RWPE1 (cell line): ENCODE results near the gene COL7A1.

ENCODE experiments used
- CTCF ChIA-PET: fragments of 350-600 bp; sonication (Branson Sonifier 250); formaldehyde crosslinking; extraction: SDS; loops from one replicate; lab custom pipeline; 2021; lab: Yijun Ruan, JAX
- POLR2A ChIA-PET: fragments of 400-600 bp; formaldehyde crosslinking; extraction: SDS; loops from one replicate; lab custom pipeline; 2020; ENCODE audit warnings: antibody characterized with exemption; ENCODE audit not compliant: low non-redundant PET; lab: Yijun Ruan, JAX
- DNase-seq: peaks from one replicate; pipeline ENCODE4 v3.0.0; 2012; ENCODE audit warnings: low spot score
- H3K27ac ChIP-seq: fragments of 450-650 bp; 2 replicates; pipeline ENCODE4 v1.5.1; 2017
- CTCF ChIP-seq: fragments of 450-650 bp; conservative IDR thresholded peaks from 2 replicates; pipeline ENCODE4 v1.5.1; 2017; ENCODE audit warnings: low read depth, mild to moderate bottlenecking

COL7A1 gene

GRCh38 chr3:48564022-48564421 lies 31.1 kb downstream of the COL7A1 start:
- ChIA-PET CTCF (no interaction called here), POLR2A (no interaction called here)
- no peak for TF ChIP-seq CTCF
- H3K27ac ChIP-seq, result peak overlapping the region; percentile 100
- DNase-seq, result peak; percentile 70

- CTCF ChIA-PET, result no interaction called here
- peak within 1 kb of the TSS; percentile 100 for H3K27ac ChIP-seq
- no peak for TF ChIP-seq CTCF
- no peak for DNase-seq
- POLR2A ChIA-PET, result no interaction called here
These were observed 31.7 kb downstream of the COL7A1 start, which contains the start of gene UCN2 for GRCh38 chr3:48563382-48563918. Gene UCN2 (minus strand): TSS chr3:48563781. CDS start chr3:48563124, 657 bp downstream.

GRCh38 chr3:48562367-48563095 lies 32.6 kb downstream of the COL7A1 start:
- no peak for TF ChIP-seq CTCF
- CTCF ChIA-PET, result no interaction called here
- H3K27ac ChIP-seq, result peak overlapping the region; percentile 100
- no peak for DNase-seq
- POLR2A ChIA-PET, result no interaction called here

DNA sequence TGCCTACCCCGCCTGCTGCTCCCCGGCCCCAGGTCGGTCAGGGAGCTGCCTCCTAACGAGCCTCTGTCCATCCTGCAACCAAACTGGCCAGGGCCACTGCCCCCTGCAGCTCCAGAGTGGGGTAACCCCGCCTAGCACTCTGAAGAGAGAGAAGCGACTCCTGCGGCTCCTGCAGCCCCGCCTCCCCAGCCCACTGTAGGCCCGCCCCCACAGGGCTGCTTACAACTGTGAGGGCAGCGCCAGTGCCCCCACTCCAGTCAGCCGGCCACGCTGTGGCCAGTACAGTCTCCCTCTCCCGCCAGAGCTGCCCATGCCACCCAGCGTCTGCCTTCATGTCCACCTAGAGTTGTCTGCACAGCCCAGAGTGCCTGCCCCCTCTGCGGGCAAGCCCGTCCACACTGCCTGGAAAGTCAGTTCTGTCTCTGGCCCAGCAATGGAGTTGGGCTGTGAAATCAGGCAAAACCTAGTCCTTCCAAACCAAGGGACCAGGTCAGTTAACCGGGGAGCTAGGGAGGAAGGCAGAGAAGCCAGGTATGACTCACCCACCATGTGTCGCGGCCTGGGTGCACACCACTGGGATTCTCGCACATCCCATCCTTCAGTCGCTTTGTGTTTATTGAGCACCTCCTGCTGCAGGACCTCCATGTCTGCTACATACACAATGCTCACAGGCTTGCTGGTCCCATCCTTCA lies 33.9 kb downstream of the COL7A1 start:
- no peak for DNase-seq
- POLR2A ChIA-PET, result no interaction called here
- CTCF ChIA-PET, result no interaction called here
- H3K27ac ChIP-seq, result peak overlapping the region; percentile 100
- no peak for TF ChIP-seq CTCF

DNA sequence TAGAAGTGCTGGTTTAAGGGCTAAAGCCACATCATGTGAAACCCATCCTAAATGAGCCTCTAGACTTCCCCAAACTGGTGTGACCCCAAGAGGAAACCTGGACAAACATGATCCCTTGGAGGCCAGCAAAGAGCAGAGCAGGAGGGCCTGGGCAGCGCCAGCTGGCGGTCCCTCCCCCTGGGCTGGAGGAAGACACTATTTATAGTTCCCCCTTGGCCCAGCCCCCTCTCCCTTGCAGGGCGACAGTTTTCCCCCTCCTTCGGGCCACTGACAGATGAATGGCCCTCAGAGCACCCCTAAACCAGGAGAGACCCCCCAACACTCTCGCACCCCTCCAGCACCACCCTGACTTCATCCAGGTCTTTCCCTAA lies 34.5 kb downstream of the COL7A1 start:
- peak overlapping the region; percentile 100 for H3K27ac ChIP-seq
- ChIA-PET CTCF (no interaction called here), POLR2A (no interaction called here)
- TF ChIP-seq CTCF, result no peak
- no peak for DNase-seq

- DNase-seq, result no peak
- peak overlapping the region; percentile 100 for H3K27ac ChIP-seq
- TF ChIP-seq CTCF, result peak; percentile 58
- POLR2A ChIA-PET, result no interaction called here
- CTCF ChIA-PET, result interaction anchor here (0.6 to 1.3 kb wide), 7 partner anchors 10 to 604 kb away, joined by 3 to 6 read pairs (median 3); no protein-coding TSS in a partner anchor
These were observed 36.5 kb downstream of the COL7A1 start for GRCh38 chr3:48558493-48559134.
